Measurements from ENCODE around the gene RNF5. TPM values are rescaled to one million over a fixed set of nuclear protein-coding genes. Genes with fewer than 3 reads are reported as not detected.

Gene RNF5
- total RNA-seq, 3 donors from 2014 or later (not counting 1 experiment from before 2014, with no cell fraction given) = 35.1 to 39.2 (median 36.6) TPM

DNA sequence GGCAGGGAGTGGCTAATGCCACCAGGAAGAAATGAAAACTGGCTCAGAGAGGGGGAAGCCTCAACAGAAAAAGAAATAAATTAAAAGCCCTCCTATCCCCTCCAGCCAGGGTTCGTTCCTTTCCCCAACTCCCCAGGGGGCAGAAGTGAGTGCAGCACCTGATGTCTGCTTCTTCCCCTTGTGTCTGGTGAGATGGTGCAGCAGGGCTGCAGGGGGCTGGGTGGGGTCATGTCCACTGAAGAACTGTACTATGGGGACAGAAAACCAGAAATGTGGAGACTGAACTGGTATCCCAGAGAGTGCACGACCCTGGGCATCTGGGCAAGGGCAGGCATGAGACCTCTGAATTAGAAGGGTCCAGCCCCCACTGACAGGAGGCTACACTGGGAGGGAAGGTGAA lies 9.9 kb upstream of the RNF5 start:
- Histone ChIP-seq H3K27ac (ENCODE audit: low read length) (no peak overlapping the region), H3K27me3 (ENCODE audit: control insufficient read depth, insufficient read depth, low read length) (no peaks in the 10 kb centered on the region), H3K4me3 (ENCODE audit: low read length) (no peak overlapping the region), H3K9me3 (ENCODE audit: control insufficient read depth, insufficient read depth, low read length) (no peaks in the 10 kb centered on the region), H3K36me3 (ENCODE audit: control insufficient read depth, insufficient read depth, low read length) (peaks cover 25% of the 10 kb centered on the region), H3K4me1 (ENCODE audit: control insufficient read depth, insufficient read depth, low read length) (no peaks in the 10 kb centered on the region)
- peaks cover 0 to 11% of the 10 kb centered on the region in 2 donors for H3K4me1 Mint-ChIP-seq
- 94% methylated on average over 1 of the region's 2 CpGs for WGBS (ENCODE audit: insufficient coverage)
- TF ChIP-seq, protein P1, sequence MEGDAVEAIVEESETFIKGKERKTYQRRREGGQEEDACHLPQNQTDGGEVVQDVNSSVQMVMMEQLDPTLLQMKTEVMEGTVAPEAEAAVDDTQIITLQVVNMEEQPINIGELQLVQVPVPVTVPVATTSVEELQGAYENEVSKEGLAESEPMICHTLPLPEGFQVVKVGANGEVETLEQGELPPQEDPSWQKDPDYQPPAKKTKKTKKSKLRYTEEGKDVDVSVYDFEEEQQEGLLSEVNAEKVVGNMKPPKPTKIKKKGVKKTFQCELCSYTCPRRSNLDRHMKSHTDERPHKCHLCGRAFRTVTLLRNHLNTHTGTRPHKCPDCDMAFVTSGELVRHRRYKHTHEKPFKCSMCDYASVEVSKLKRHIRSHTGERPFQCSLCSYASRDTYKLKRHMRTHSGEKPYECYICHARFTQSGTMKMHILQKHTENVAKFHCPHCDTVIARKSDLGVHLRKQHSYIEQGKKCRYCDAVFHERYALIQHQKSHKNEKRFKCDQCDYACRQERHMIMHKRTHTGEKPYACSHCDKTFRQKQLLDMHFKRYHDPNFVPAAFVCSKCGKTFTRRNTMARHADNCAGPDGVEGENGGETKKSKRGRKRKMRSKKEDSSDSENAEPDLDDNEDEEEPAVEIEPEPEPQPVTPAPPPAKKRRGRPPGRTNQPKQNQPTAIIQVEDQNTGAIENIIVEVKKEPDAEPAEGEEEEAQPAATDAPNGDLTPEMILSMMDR (IDR thresholded peaks at IDR 0.05) = no peak
- H3K27me3 Mint-ChIP-seq (ENCODE audit: low read depth in 2 of 2) = no peaks in the 10 kb centered on the region
- H3K4me3 Mint-ChIP-seq = no peak overlapping the region
- intact Hi-C loops (cut with micrococcal nuclease) = no loop called here
- peak overlapping the region in 1 of 2 donors; percentile 4 for H3K27ac Mint-ChIP-seq
- no peaks in the 10 kb centered on the region for H3K9me3 Mint-ChIP-seq
- H3K36me3 Mint-ChIP-seq = no peaks in the 10 kb centered on the region
- ATAC-seq (no peak), DNase-seq (no peak)

DNA sequence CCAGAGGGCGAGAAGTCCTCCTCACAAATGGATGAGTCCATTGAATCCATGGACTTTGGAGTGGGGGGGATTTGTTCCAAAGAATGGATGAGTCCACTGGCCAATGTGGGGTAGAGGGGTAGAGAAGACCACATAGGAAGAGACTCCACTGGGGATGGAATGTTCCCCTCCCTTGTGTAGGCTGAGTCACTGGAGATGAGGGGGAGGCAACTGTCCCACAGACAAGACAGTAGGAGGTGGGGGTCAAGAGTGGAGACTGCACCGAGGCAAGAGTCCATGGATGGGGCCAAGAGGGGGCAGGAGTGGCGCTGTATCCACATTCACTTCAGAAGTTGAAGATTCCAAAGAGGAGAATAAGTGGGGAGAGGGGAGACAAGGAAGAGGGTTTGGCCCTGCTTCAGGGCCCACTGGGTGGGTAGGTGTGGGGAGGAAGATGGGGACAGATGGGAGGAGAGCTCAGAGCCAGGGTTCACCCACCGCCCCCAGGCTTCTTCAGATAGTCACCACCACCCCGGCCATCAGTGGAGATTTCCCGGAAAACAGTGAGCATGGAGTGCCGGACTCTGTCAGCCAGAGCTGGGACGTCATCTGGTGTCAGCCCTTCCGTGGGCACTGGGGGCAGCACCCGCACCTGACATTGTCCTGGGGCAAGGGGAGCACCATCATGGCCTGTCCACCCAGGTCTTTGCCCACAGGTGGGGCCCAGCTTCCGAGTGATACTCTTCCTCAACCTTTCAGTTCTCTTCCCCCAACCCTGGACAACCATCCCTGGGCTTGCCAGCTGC lies 9.2 kb upstream of the RNF5 start:
- Mint-ChIP-seq H3K4me3 (no peak overlapping the region), H3K27me3 (ENCODE audit: low read depth in 2 of 2) (no peaks in the 10 kb centered on the region), H3K27ac (peak overlapping the region in 1 of 2 donors; percentile 51), H3K4me1 (peaks cover 6 to 18% of the 10 kb centered on the region in 2 donors), H3K36me3 (no peaks in the 10 kb centered on the region), H3K9me3 (no peaks in the 10 kb centered on the region)
- TF ChIP-seq, protein P1 (IDR thresholded peaks at IDR 0.05) = no peak
- Histone ChIP-seq H3K27ac (ENCODE audit: low read length) (no peak overlapping the region), H3K4me3 (ENCODE audit: low read length) (no peak overlapping the region), H3K27me3 (ENCODE audit: control insufficient read depth, insufficient read depth, low read length) (no peaks in the 10 kb centered on the region), H3K9me3 (ENCODE audit: control insufficient read depth, insufficient read depth, low read length) (no peaks in the 10 kb centered on the region), H3K4me1 (ENCODE audit: control insufficient read depth, insufficient read depth, low read length) (no peaks in the 10 kb centered on the region), H3K36me3 (ENCODE audit: control insufficient read depth, insufficient read depth, low read length) (peaks cover 25% of the 10 kb centered on the region)
- DNase-seq (no peak), ATAC-seq (no peak)
- 97% methylated on average over 11 of the region's 11 CpGs for WGBS (ENCODE audit: insufficient coverage)
- intact Hi-C loops (cut with micrococcal nuclease) = no loop called here

DNA sequence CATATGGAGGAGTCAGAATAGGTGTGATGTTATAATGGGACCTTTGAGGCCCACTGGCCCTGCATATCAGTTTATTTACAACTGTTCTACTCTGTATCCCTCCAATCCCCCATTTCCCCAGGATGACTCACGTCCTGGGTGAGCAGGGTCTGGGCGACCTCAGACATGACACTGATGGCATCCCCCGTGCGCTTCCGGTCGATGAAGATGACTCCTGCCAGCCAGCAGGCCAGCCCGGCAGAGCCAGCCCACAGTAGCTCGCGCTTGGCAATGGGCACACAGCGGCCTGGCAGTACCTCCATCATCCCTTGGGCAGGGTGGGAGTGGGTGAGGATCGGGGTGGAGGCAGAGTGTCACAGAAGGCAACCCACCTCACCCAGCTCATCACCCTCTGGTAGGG lies 7.9 kb upstream of the RNF5 start:
- TF ChIP-seq, protein P1 (IDR thresholded peaks at IDR 0.05) = no peak

More for the DNA sequence above, 7.9 kb upstream of the RNF5 start:
- Mint-ChIP-seq H3K27me3 (ENCODE audit: low read depth in 2 of 2) (no peaks in the 10 kb centered on the region), H3K4me3 (no peak overlapping the region), H3K9me3 (no peaks in the 10 kb centered on the region), H3K27ac (peak overlapping the region in 1 of 2 donors; percentile 51), H3K36me3 (no peaks in the 10 kb centered on the region), H3K4me1 (peaks cover 17 to 31% of the 10 kb centered on the region in 2 donors)
- Histone ChIP-seq H3K36me3 (ENCODE audit: control insufficient read depth, insufficient read depth, low read length) (peaks cover 25% of the 10 kb centered on the region), H3K4me3 (ENCODE audit: low read length) (no peak overlapping the region), H3K27ac (ENCODE audit: low read length) (no peak overlapping the region), H3K4me1 (ENCODE audit: control insufficient read depth, insufficient read depth, low read length) (peaks cover 2% of the 10 kb centered on the region), H3K9me3 (ENCODE audit: control insufficient read depth, insufficient read depth, low read length) (no peaks in the 10 kb centered on the region), H3K27me3 (ENCODE audit: control insufficient read depth, insufficient read depth, low read length) (no peaks in the 10 kb centered on the region)
- ATAC-seq = no peak
- no peak for DNase-seq
- WGBS (ENCODE audit: insufficient coverage) = 97% methylated on average over 10 of the region's 11 CpGs
- intact Hi-C loops (cut with micrococcal nuclease) = loop anchor here (10.0 kb wide), 1 partner anchor 505 kb away; the partner anchor contains the start of genes C6orf47, CSNK2B, GPANK1 and LY6G5B

Data from natural killer cell (primary cell).